GM12878 (cell line): Measurements from ENCODE around the gene SOX30. TPM values are rescaled to one million over a fixed set of nuclear protein-coding genes. Genes with fewer than 3 reads are reported as not detected.

Source experiments
- ASH2L ChIP-seq: fragments of 300-600, 200-600 bp; sonication (generic); IDR thresholded peaks from 2 replicates; pipeline ENCODE4 v1.6.1; 2017; ENCODE audit warnings: low read depth, mild to moderate bottlenecking, borderline replicate concordance
- ATF7 ChIP-seq: fragments of 450-650 bp; IDR thresholded peaks from 2 replicates; pipeline ENCODE4 v1.6.1; 2016; ENCODE audit warnings: low read depth, mild to moderate bottlenecking
- BACH1 ChIP-seq: fragments of 450-650 bp; IDR thresholded peaks from 2 replicates; pipeline ENCODE4 v1.6.1; 2017; ENCODE audit warnings: mild to moderate bottlenecking, borderline replicate concordance
- BCL11A ChIP-seq: IDR thresholded peaks from 2 replicates; pipeline ENCODE4 v1.6.1; 2011; ENCODE audit warnings: low read depth, low read length
- CEBPB ChIP-seq, 2 experiments: fragments of 150-350 bp in 1 of 2; IDR thresholded peaks; 2 replicates each; pipeline ENCODE4 v1.6.1; 2012 to 2014; ENCODE audit warnings: low read depth in 2 of 2, low read length in 2 of 2, borderline replicate concordance in 1 of 2, inconsistent platforms in 1 of 2
- CHD1 ChIP-seq: IDR thresholded peaks from 2 replicates; pipeline ENCODE4 v1.6.1; 2012; ENCODE audit warnings: low read depth, low read length, improper control_type of control experiment
- CREM ChIP-seq: IDR thresholded peaks from 2 replicates; pipeline ENCODE4 v1.6.1; 2014; ENCODE audit warnings: antibody characterized with exemption, low read depth
- EED ChIP-seq: sonication (generic); IDR thresholded peaks from 2 replicates; pipeline ENCODE4 v1.6.1; 2016; ENCODE audit warnings: antibody characterized with exemption, low read depth
- EP300 ChIP-seq, 2 experiments: fragments of 150-350 bp in 1 of 2; IDR thresholded peaks; 2 replicates each; pipeline ENCODE4 v1.6.1; 2011 to 2012; ENCODE audit warnings: low read depth in 2 of 2, low read length in 2 of 2, borderline replicate concordance in 1 of 2, improper control_type of control experiment in 1 of 2, inconsistent platforms in 1 of 2; ENCODE audit not compliant: control insufficient read depth in 1 of 2
- ETV6 ChIP-seq, 2 experiments: fragments of 450-650 bp in 1 of 2; IDR thresholded peaks in 1 of 2; conservative IDR thresholded peaks in 1 of 2; 2 replicates each; pipeline ENCODE4 v1.6.1; 2014; ENCODE audit warnings: antibody characterized with exemption in 1 of 2, borderline replicate concordance in 1 of 2, low read depth in 1 of 2, mild to moderate bottlenecking in 1 of 2, moderate library complexity in 1 of 2
- FOXM1 ChIP-seq: IDR thresholded peaks from 2 replicates; pipeline ENCODE4 v1.6.1; 2012; ENCODE audit warnings: low read depth, mild to moderate bottlenecking, inconsistent platforms, low read length, moderate library complexity
- GABPA ChIP-seq: IDR thresholded peaks from 2 replicates; pipeline ENCODE4 v1.6.1; 2014; ENCODE audit warnings: antibody characterized with exemption, low read depth, mild to moderate bottlenecking, inconsistent platforms
- IKZF1 ChIP-seq: fragments of 450-650 bp; conservative IDR thresholded peaks from 2 replicates; pipeline ENCODE4 v1.6.1; 2017; ENCODE audit warnings: antibody characterized with exemption, mild to moderate bottlenecking
- IRF4 ChIP-seq: IDR thresholded peaks from 2 replicates; pipeline ENCODE4 v1.6.1; 2011; ENCODE audit warnings: low read depth, low read length
- JUNB ChIP-seq: IDR thresholded peaks from 2 replicates; pipeline ENCODE4 v1.6.1; 2016; ENCODE audit warnings: antibody characterized with exemption, mild to moderate bottlenecking
- MYC ChIP-seq: IDR thresholded peaks from 2 replicates; pipeline ENCODE4 v1.6.1; 2011; ENCODE audit warnings: mild to moderate bottlenecking, low read length, moderate library complexity, inconsistent platforms; ENCODE audit not compliant: insufficient read depth, insufficient replicate concordance, insufficient read length, severe bottlenecking
- NFIC ChIP-seq: IDR thresholded peaks from 2 replicates; pipeline ENCODE4 v1.6.1; 2012; ENCODE audit warnings: low read depth, mild to moderate bottlenecking, inconsistent platforms, low read length, moderate library complexity
- PAX5 ChIP-seq: IDR thresholded peaks from 2 replicates; pipeline ENCODE4 v1.6.1; 2011; ENCODE audit warnings: low read depth, low read length, borderline replicate concordance
- RUNX3 ChIP-seq: IDR thresholded peaks from 2 replicates; pipeline ENCODE4 v1.6.1; 2012; ENCODE audit warnings: low read length, inconsistent platforms
- SIX5 ChIP-seq: IDR thresholded peaks from 2 replicates; pipeline ENCODE4 v1.6.1; 2011; ENCODE audit warnings: mild to moderate bottlenecking, low read depth, low read length, moderate library complexity; ENCODE audit not compliant: severe bottlenecking
- SMAD1 ChIP-seq: fragments of 450-650 bp; IDR thresholded peaks from 2 replicates; pipeline ENCODE4 v1.6.1; 2018; ENCODE audit warnings: mild to moderate bottlenecking, low read depth; ENCODE audit not compliant: partially characterized antibody
- SPI1 ChIP-seq: IDR thresholded peaks from 2 replicates; pipeline ENCODE4 v1.6.1; 2011; ENCODE audit warnings: low read depth, mild to moderate bottlenecking, low read length, moderate library complexity, borderline replicate concordance; ENCODE audit not compliant: insufficient read depth
- SUPT20H ChIP-seq: IDR thresholded peaks from 2 replicates; pipeline ENCODE4 v1.6.1; 2011; ENCODE audit warnings: low read depth, mild to moderate bottlenecking, low read length, moderate library complexity, borderline replicate concordance; ENCODE audit not compliant: control insufficient read depth
- ZZZ3 ChIP-seq: IDR thresholded peaks from 2 replicates; pipeline ENCODE4 v1.6.1; 2011; ENCODE audit warnings: low read depth; ENCODE audit not compliant: control insufficient read depth, insufficient read length
- polyA plus RNA-seq, 11 experiments: library from polyadenylated mRNA; depleted of rRNA in 4 of 11; unstranded in 6 of 11; stranded (reverse) in 5 of 11; fragments of >200 nt; fragmentation: Nextera tagmentation in 4 of 11; fragmentation: Illumina TruSeq in 1 of 11; extraction: Ambion mirVana in 4 of 11; extraction: Trizol in 1 of 11; gene quantifications; 1 replicate in 1 of 11; 2 replicates in 10 of 11; pipeline versions ENCODE4 v1.2.1 to v1.2.3, GENCODE V29; 2011 to 2016; ENCODE audit warnings: inconsistent platforms in 2 of 11, missing spikeins in 2 of 11, low read depth in 1 of 11
- total RNA-seq, 4 experiments: library from RNA; depleted of rRNA in 3 of 4; stranded (reverse); fragments of >200 nt in 3 of 4; fragmentation: Illumina TruSeq in 1 of 4; extraction: Trizol in 1 of 4; gene quantifications; 2 replicates each; pipeline versions ENCODE4 v1.2.1 to v1.2.3, GENCODE V29; 2013 to 2021
- TF ChIP-seq, protein P1 (sequence below), 3 experiments: IDR thresholded peaks in 2 of 3; conservative IDR thresholded peaks in 1 of 3; 2 replicates each; pipeline ENCODE4 v1.5.1; 2011; ENCODE audit warnings: low read depth in 3 of 3, low read length in 3 of 3, mild to moderate bottlenecking in 3 of 3, control low read depth in 2 of 3, moderate library complexity in 2 of 3, inconsistent platforms in 1 of 3, mixed read lengths in 1 of 3; ENCODE audit not compliant: control insufficient read depth in 2 of 3, insufficient read depth in 1 of 3; ENCODE audit errors: extremely low read depth in 1 of 3
- TF ChIP-seq, protein P2 (sequence below): fragments of 450-650 bp; IDR thresholded peaks from 2 replicates; pipeline ENCODE4 v1.6.1; 2017; ENCODE audit warnings: low read depth, mild to moderate bottlenecking, moderate library complexity

SOX30 gene
- total and polyA plus RNA-seq, 10 of the 15 experiments (the other 5 are each of a cell fraction or from before 2014, with no cell fraction given): 0.06 to 0.32 (median 0.10) TPM; not detected in 2

DNA sequence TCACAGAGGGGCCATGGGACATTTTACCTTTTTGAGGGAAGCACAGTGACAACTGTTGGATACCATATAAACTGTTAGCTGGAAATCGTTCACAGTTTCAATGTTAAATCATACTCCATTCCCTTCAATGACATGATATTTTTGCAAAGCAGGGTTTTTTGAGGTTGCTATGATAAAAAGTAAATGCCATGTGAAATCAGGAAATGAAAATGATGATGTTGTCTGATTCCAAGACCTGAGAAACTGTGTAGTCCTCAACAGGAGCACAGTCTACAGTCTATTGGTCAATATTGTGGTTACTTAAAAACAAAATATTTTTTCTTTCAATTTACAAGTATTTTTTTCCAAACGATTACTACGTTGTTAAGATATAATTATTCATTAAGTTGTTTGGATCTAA, 52.7 kb downstream of the SOX30 start (continued):
- TF ChIP-seq, protein P1, sequence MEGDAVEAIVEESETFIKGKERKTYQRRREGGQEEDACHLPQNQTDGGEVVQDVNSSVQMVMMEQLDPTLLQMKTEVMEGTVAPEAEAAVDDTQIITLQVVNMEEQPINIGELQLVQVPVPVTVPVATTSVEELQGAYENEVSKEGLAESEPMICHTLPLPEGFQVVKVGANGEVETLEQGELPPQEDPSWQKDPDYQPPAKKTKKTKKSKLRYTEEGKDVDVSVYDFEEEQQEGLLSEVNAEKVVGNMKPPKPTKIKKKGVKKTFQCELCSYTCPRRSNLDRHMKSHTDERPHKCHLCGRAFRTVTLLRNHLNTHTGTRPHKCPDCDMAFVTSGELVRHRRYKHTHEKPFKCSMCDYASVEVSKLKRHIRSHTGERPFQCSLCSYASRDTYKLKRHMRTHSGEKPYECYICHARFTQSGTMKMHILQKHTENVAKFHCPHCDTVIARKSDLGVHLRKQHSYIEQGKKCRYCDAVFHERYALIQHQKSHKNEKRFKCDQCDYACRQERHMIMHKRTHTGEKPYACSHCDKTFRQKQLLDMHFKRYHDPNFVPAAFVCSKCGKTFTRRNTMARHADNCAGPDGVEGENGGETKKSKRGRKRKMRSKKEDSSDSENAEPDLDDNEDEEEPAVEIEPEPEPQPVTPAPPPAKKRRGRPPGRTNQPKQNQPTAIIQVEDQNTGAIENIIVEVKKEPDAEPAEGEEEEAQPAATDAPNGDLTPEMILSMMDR (IDR thresholded peaks at IDR 0.05 in 2 of 3, conservative IDR thresholded peaks at IDR 0.05 in 1 of 3; ENCODE audit: control insufficient read depth in 2 of 3, extremely low read depth in 1 of 3, insufficient read depth in 1 of 3, low read depth in 3 of 3, low read length in 3 of 3): no peak
- peak; percentile 37; the same call in 1 of the 2 replicates for TF ChIP-seq IKZF1
- no peak for TF ChIP-seq BCL11A
- no peak for TF ChIP-seq SUPT20H
- peak; percentile 63 for TF ChIP-seq SPI1
- TF ChIP-seq IRF4: no peak
- TF ChIP-seq CEBPB (IDR thresholded peaks at IDR 0.05; ENCODE audit: borderline replicate concordance in 1 of 2, low read depth in 2 of 2, low read length in 2 of 2): peak in 1 of 2 experiments; percentile 48; a peak in 1 of 4 replicates
- TF ChIP-seq JUNB: peak; percentile 38; the same call in 1 of the 2 replicates
- no peak for TF ChIP-seq PAX5
- no peak for TF ChIP-seq MYC
- TF ChIP-seq EP300 (IDR thresholded peaks at IDR 0.05; ENCODE audit: borderline replicate concordance in 1 of 2, control insufficient read depth in 1 of 2, low read depth in 2 of 2, low read length in 2 of 2): peak in 1 of 2 experiments; percentile 37; a peak in 1 of 4 replicates
- TF ChIP-seq GABPA: 0 out of 2 replicates have a peak, but pooled peaks have one; percentile 17
- TF ChIP-seq SIX5: no peak
- peak; percentile 59; the same call in 1 of the 2 replicates for TF ChIP-seq NFIC
- no peak for TF ChIP-seq SMAD1
- peak in 1 of 2 experiments; percentile 66; a peak in 1 of 4 replicates for TF ChIP-seq ETV6 (conservative IDR thresholded peaks at IDR 0.05 in 1 of 2, IDR thresholded peaks at IDR 0.05 in 1 of 2; ENCODE audit: borderline replicate concordance in 1 of 2, low read depth in 1 of 2)
- TF ChIP-seq FOXM1: peak; percentile 40; the same call in 1 of the 2 replicates
- no peak for TF ChIP-seq BACH1
- TF ChIP-seq CHD1: no peak
- 0 out of 2 replicates have a peak, but pooled peaks have one; percentile 20 for TF ChIP-seq CREM
- TF ChIP-seq ATF7: peak; percentile 40; the same call in 1 of the 2 replicates
- TF ChIP-seq, protein P2, sequence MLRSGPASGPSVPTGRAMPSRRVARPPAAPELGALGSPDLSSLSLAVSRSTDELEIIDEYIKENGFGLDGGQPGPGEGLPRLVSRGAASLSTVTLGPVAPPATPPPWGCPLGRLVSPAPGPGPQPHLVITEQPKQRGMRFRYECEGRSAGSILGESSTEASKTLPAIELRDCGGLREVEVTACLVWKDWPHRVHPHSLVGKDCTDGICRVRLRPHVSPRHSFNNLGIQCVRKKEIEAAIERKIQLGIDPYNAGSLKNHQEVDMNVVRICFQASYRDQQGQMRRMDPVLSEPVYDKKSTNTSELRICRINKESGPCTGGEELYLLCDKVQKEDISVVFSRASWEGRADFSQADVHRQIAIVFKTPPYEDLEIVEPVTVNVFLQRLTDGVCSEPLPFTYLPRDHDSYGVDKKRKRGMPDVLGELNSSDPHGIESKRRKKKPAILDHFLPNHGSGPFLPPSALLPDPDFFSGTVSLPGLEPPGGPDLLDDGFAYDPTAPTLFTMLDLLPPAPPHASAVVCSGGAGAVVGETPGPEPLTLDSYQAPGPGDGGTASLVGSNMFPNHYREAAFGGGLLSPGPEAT: no peak
- peak; percentile 73 for TF ChIP-seq RUNX3
- TF ChIP-seq ZZZ3: no peak
- TF ChIP-seq ASH2L: no peak
- peak; percentile 59; the same call in 1 of the 2 replicates for TF ChIP-seq EED
